Right cardiac atrium (tissue), 5 donors: ENCODE measurements around the gene UTRN. TPM values are rescaled to one million over a fixed set of nuclear protein-coding genes. Genes with fewer than 3 reads are reported as not detected.
A peak's percentile ranks its signal among the peaks of the same experiment; 100 is the strongest.

ENCODE experiments used
- ATAC-seq, 2 donors: fragments of 200-7000 bp; cut with Tn5 transposase; one replicate each; pipeline versions ENCODE4 v1.8.0 to v1.9.1; 2020; ENCODE audit warnings: moderate library complexity in 2 of 2, mild to moderate bottlenecking in 1 of 2
- DNase-seq, 3 donors: peaks; one replicate each; pipeline ENCODE4 v3.0.0-alpha.2; 2020
- H3K27ac ChIP-seq: one replicate; pipeline ENCODE4 v1.5.1; 2013; ENCODE audit warnings: mild to moderate bottlenecking, low read length, control low read depth, moderate library complexity
- H3K27me3 ChIP-seq: one replicate; pipeline ENCODE4 v1.6.1; 2013; ENCODE audit not compliant: control insufficient read depth, insufficient read depth
- H3K4me1 ChIP-seq: one replicate; pipeline ENCODE4 v1.6.1; 2013; ENCODE audit warnings: low read length; ENCODE audit not compliant: control insufficient read depth, insufficient read depth
- H3K4me3 ChIP-seq: one replicate; pipeline ENCODE4 v1.5.1; 2013; ENCODE audit warnings: low read length, control low read depth
- H3K9me3 ChIP-seq: one replicate; pipeline ENCODE4 v1.6.1; 2013; ENCODE audit warnings: low read length; ENCODE audit not compliant: control insufficient read depth
- WGBS: extraction: QIAGEN DNeasy Blood & Tissue Kit; methylation state at CpG from one replicate; pipeline ENCODE4 v1.1.7; 2013; 5-methylcytosine and 5-hydroxymethylcytosine counted together
- intact Hi-C, 4 donors: fragments of 100-400 bp; cut with DNase I; formaldehyde crosslinking; loops; one replicate each; pipeline versions ENCODE4 v1.11.0 to v1.14.0; 2022 to 2023
- polyA plus RNA-seq: library from polyadenylated mRNA; stranded (reverse); fragments of 200-250 nt; gene quantifications from one replicate; pipeline ENCODE4 v1.2.3, GENCODE V29; 2013
- total RNA-seq, 4 donors: library from RNA; stranded (reverse); fragmentation: NEBNext Ultra II Directional; extraction: Animal tissue kit (Norgen Biotek cat#: 25700); gene quantifications; one replicate each; pipeline ENCODE4 v1.2.1, GENCODE V29; 2021
- donor health status: healthy with polysubstance abuse.
- donor health status: DM: no; HTN: yes; CAD: no.
- donor health status: DM: no; HTN: no; CAD: no.
- donor health status: DM: no; HTN: yes; CAD: no; lungs with severe emphysema.
- donor health status: DM: yes; HTN: yes; CAD: no.

The UTRN gene
- total and polyA plus RNA-seq, 5 donors: 11.5 to 70.5 (median 68.4) TPM

- H3K4me1 ChIP-seq: no peaks in the 10 kb centered on the region
- H3K9me3 ChIP-seq: no peaks in the 10 kb centered on the region
- 2% methylated on average over 7 of the region's 7 CpGs for WGBS
- intact Hi-C loops: loop anchor here in 2 of 4 donors (10.0 kb wide), 2 partner anchors 70 to 190 kb away; no protein-coding TSS in a partner anchor
- peak overlapping the region; percentile 99 for H3K27ac ChIP-seq
- H3K4me3 ChIP-seq: peak overlapping the region; percentile 97
- DNase-seq (no peak), ATAC-seq (no peak)
- no peaks in the 10 kb centered on the region for H3K27me3 ChIP-seq
Observed at GRCh38 chr6:144284478-144284782, 705 bp upstream of the UTRN start.

DNA sequence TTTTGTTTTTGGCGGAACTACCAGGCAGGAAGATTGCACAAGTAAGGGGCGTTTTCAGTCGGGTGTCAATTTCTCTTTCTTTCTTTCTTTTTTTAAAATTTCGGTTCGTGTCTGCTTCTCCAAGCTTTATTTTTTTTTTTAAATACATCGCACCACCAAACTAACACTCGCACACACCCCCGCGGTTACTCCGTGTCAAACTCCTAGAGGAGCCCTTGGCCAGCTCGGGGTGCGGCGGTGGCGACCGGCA, 338 bp downstream of the UTRN start:
- ATAC-seq (peak; percentile 7 to 35), DNase-seq (no peak)
- peak overlapping the region; percentile 99 for H3K27ac ChIP-seq
- intact Hi-C loops: loop anchor here in 2 of 4 donors (5.0 to 10.0 kb wide), 3 partner anchors 68 to 189 kb away; no protein-coding TSS in a partner anchor
- H3K9me3 ChIP-seq: no peaks in the 10 kb centered on the region
- H3K4me3 ChIP-seq: peak overlapping the region; percentile 97
- H3K27me3 ChIP-seq: no peaks in the 10 kb centered on the region
- no peaks in the 10 kb centered on the region for H3K4me1 ChIP-seq
- whole genome bisulfite sequencing: 0% methylated on average over 15 of the region's 15 CpGs

DNA sequence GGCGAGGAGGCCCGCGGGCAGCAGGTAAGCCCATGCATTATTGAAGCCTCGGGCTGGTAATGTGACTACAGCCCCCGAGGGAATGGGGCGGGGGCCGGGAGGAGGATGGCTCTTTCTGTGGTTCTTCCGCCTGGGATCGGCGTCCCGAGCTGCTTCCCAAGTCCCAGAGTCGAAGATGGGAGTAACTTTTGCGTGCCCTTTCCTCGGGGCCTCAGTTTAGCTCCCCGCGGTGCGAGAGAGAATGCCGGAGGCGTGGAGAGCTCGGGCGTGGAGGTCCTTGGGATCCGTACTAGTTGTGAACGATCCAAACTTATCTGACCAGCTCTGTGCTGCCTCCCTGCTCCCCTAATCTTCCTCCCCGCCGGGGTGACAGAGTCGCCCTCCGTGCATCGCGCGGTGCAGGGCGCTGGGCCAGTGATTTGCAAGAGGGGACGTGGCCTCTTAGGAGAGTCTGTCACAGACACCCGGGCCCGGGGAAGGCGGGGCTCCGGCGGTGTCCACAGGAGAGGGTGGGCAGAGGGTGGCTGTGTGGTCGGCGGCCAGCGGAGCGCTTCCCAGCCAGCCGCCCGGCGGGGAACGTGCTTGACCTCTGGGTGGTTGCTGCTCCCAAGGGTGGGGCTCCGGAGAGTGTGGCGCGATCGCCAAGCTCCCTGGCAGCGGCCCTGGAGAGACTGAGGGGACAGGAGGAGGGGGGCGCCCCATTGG, 815 bp downstream of the UTRN start:
- peak overlapping the region; percentile 99 for H3K27ac ChIP-seq
- ATAC-seq: peak; percentile 83 to 86
- WGBS: under 1% methylated on average over 51 of the region's 51 CpGs
- no peaks in the 10 kb centered on the region for H3K27me3 ChIP-seq
- H3K4me3 ChIP-seq: peak overlapping the region; percentile 97
- intact Hi-C loops: loop anchor here in 2 of 4 donors (5.0 to 10.0 kb wide), 3 partner anchors 69 to 189 kb away; no protein-coding TSS in a partner anchor
- no peaks in the 10 kb centered on the region for H3K9me3 ChIP-seq
- H3K4me1 ChIP-seq: no peaks in the 10 kb centered on the region
- DNase-seq: peak; percentile 88 to 94 (median 92)

DNA sequence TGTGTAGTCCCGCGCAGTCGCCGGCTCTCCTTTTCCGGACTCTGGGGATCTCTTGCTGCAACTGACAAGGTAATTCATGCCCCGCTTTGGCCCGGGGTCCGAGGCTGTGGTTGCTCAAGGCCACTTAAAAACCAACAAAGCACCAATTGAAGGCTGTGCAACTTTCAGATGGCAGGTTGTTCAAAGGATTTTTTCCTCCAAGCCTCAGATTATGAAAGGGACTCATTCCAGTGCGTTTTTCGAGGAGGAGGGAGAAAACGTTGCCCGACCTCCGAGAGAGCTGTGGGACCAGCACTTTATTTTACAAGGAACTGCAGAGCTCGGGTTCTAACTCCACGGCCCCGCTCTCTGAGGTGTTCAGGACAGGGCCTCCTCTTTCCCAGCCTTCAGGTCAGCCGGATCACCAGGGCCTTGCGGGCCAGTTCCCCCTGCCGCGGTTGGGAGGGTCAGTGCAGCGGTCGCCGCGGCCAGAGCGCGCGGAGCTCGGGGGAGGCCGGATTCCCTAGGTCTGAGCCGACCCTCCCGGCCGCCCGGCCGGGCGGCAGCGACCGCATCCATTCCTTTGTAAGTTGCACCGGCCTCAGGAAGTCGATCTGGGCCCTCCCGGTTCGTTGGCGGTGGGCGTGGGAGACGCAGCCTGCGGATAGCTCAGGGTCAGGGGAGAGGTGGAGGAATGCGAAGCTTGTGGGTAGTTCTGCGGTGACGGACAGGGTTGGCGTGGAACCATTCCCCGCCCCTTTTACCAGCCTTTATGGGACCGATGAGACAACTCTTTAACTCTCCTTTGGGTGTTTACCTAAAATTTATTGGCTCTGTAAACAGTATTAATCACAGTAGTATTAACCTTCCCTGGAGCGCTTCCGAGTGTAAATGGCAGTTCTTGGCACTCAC, 1.6 kb downstream of the UTRN start:
- peak; percentile 58 to 70 for ATAC-seq
- H3K27ac ChIP-seq: peak overlapping the region; percentile 99
- H3K9me3 ChIP-seq: no peaks in the 10 kb centered on the region
- H3K4me1 ChIP-seq: no peaks in the 10 kb centered on the region
- no peaks in the 10 kb centered on the region for H3K27me3 ChIP-seq
- peak; percentile 81 to 90 (median 89) for DNase-seq
- intact Hi-C loops: loop anchor here in 2 of 4 donors (5.0 to 10.0 kb wide), 3 partner anchors 68 to 188 kb away; no protein-coding TSS in a partner anchor
- H3K4me3 ChIP-seq: peak overlapping the region; percentile 97
- WGBS: 1% methylated on average over 53 of the region's 53 CpGs

DNA sequence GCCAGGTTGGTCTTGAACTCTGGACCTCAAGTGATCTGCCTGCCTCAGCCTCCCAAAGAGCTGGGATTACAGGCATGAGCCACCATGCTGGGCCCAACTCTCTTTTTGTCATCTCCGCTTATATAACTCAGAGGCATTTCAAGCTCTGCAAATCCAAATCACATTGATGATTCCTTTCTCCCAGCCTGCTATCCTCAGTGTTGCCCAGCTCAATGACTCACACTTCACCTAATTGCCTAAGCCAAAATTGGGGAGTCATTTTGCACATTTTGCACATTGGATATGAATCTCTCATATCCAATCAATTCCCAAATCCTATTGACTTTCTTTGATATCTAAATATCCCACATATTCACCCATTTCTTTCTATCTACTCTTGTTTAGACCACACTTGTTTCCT, 3.9 kb downstream of the UTRN start:
- ATAC-seq (no peak), DNase-seq (no peak)
- H3K9me3 ChIP-seq: no peaks in the 10 kb centered on the region
- WGBS: 96% methylated on average over 1 of the region's 1 CpG
- no peaks in the 10 kb centered on the region for H3K27me3 ChIP-seq
- intact Hi-C loops: loop anchor here in 2 of 4 donors (5.0 to 10.0 kb wide), 3 partner anchors 66 to 186 kb away; no protein-coding TSS in a partner anchor
- H3K4me1 ChIP-seq: no peaks in the 10 kb centered on the region
- no peak overlapping the region for H3K27ac ChIP-seq
- H3K4me3 ChIP-seq: no peak overlapping the region

GRCh38 chr6:144292372-144292771, 7.2 kb downstream of the UTRN start:
- 61% methylated on average over 3 of the region's 3 CpGs for WGBS
- H3K27ac ChIP-seq: no peak overlapping the region
- ATAC-seq (no peak), DNase-seq (no peak)
- no peaks in the 10 kb centered on the region for H3K9me3 ChIP-seq
- H3K4me3 ChIP-seq: no peak overlapping the region
- intact Hi-C loops: no loop called here
- H3K4me1 ChIP-seq: peaks cover 4% of the 10 kb centered on the region
- H3K27me3 ChIP-seq: no peaks in the 10 kb centered on the region

DNA sequence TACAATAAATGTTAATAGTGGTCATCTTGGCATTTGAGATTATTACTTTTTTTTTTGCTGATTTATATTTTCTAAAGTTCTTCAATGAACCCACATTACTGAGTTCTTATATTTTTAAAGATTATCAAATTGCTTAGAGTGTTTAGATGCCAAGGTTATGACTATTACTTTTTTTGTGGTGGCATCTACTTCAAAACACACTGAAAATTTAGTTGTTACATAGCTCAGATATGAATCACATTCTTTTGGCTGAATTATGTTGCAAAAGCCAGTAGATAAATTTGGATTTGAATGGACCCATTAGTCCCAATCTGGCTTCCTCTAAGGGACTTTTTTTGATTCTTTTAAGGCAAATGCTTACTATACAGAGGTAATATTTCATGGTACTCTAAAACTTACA, 8.9 kb downstream of the UTRN start:
- no peak for ATAC-seq
- Histone ChIP-seq H3K9me3 (no peaks in the 10 kb centered on the region), H3K4me1 (peaks cover 6% of the 10 kb centered on the region), H3K4me3 (no peak overlapping the region), H3K27me3 (no peaks in the 10 kb centered on the region), H3K27ac (no peak overlapping the region)
- DNase-seq: no peak
- intact Hi-C loops: no loop called here

GRCh38 chr6:144295211-144295610, 10.1 kb downstream of the UTRN start:
- Histone ChIP-seq H3K9me3 (no peaks in the 10 kb centered on the region), H3K27ac (no peak overlapping the region), H3K27me3 (no peaks in the 10 kb centered on the region), H3K4me3 (no peak overlapping the region), H3K4me1 (peaks cover 6% of the 10 kb centered on the region)
- ATAC-seq (no peak), DNase-seq (no peak)
- intact Hi-C loops: no loop called here
- 95% methylated on average over 2 of the region's 2 CpGs for WGBS

GRCh38 chr6:144295981-144296767, 11.0 kb downstream of the UTRN start:
- peaks cover 6% of the 10 kb centered on the region for H3K4me1 ChIP-seq
- no peak for ATAC-seq
- no peak overlapping the region for H3K4me3 ChIP-seq
- WGBS: 99% methylated on average over 7 of the region's 7 CpGs
- intact Hi-C loops: no loop called here
- H3K9me3 ChIP-seq: no peaks in the 10 kb centered on the region
- DNase-seq: no peak
- H3K27me3 ChIP-seq: no peaks in the 10 kb centered on the region
- H3K27ac ChIP-seq: no peak overlapping the region

DNA sequence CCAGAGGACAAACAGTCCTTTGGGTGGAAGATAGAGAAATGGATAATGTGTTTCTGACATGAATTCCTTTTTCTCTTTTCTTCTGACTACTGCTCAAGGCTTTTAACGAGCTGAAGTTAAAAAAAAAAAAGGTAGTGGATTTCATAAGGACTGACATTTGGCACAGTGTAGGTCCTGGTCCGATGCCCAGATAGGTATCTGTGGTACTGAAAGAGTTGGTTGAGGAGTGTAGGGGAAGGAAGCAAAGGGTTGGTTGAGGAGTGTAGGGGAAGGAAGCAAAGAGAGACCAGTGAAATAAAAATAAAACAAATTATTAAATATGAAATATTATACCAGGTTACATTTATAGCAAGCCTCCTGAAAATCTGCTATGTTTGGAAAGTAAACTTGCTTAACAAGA, 11.8 kb downstream of the UTRN start:
- H3K9me3 ChIP-seq: no peaks in the 10 kb centered on the region
- ATAC-seq (peak; percentile 72 to 80), DNase-seq (peak in 1 of 3 donors; percentile 38)
- H3K27ac ChIP-seq: no peak overlapping the region
- intact Hi-C loops: no loop called here
- WGBS: 18% methylated on average over 2 of the region's 2 CpGs
- H3K4me3 ChIP-seq: no peak overlapping the region
- no peaks in the 10 kb centered on the region for H3K27me3 ChIP-seq
- peaks cover 6% of the 10 kb centered on the region for H3K4me1 ChIP-seq
